Measurements from ENCODE around the gene ADCY7. TPM values are rescaled to one million over a fixed set of nuclear protein-coding genes. Genes with fewer than 3 reads are reported as not detected.

Gene ADCY7
- total and polyA plus RNA-seq, 2 of the 4 experiments (the other 2 are of a cell fraction), result 15.2 to 17.1 TPM

GRCh38 chr16:50313596-50314478 lies 47.5 kb downstream of the ADCY7 start (continued):
- no peak for TF ChIP-seq FOS (IDR thresholded peaks at IDR 0.05; ENCODE audit: low read depth, low read length)
- TF ChIP-seq CHD1 (IDR thresholded peaks at IDR 0.05; ENCODE audit: low read depth, low read length), result no peak

GRCh38 chr16:50314665-50315064 lies 48.3 kb downstream of the ADCY7 start:
- POLR2A ChIA-PET (ENCODE audit: unreplicated experiment), result no interaction called here
- Histone ChIP-seq H4K8ac (ENCODE audit: low read depth in 2 of 2, low read length in 2 of 2) (no peak overlapping the region), H2BK120ac (ENCODE audit: low read depth, low read length) (no peak overlapping the region), H3K23ac (ENCODE audit: low read depth, low read length) (no peak overlapping the region), H3K9me1 (ENCODE audit: insufficient read depth, low read length) (no peaks in the 10 kb centered on the region; the same call in 1 of the 2 replicates), H2AFZ (replicated peaks; ENCODE audit: low read length, poor library complexity) (no peak overlapping the region), H3K79me1 (ENCODE audit: low read depth in 1 of 2, low read length in 2 of 2) (no peaks in the 10 kb centered on the region; a peak in 1 of 4 replicates), H3K4me2 (ENCODE audit: low read depth, low read length) (no peak overlapping the region), H3K9me3 (ENCODE audit: control insufficient read depth, insufficient read depth, low read length) (no peaks in the 10 kb centered on the region), H3K56ac (ENCODE audit: extremely low read depth, insufficient read depth, low read length) (no peak overlapping the region), H2AK5ac (ENCODE audit: low read depth, low read length) (no peak overlapping the region), H3K9ac (ENCODE audit: low read depth, low read length) (no peak overlapping the region), H3K4me3 (ENCODE audit: insufficient read depth, low read depth, low read length) (no peak overlapping the region), H2BK5ac (ENCODE audit: low read depth, low read length, poor library complexity, severe bottlenecking) (no peak overlapping the region), H3K27me3 (ENCODE audit: control insufficient read depth, insufficient read depth, low read length) (no peaks in the 10 kb centered on the region), H3K4me1 (ENCODE audit: control insufficient read depth, insufficient read depth, low read length) (peaks cover under 1% of the 10 kb centered on the region; the same call in 1 of the 2 replicates), H2AK9ac (replicated peaks; ENCODE audit: low read depth, low read length, poor library complexity) (no peak overlapping the region), H2BK15ac (ENCODE audit: low read depth, low read length) (no peak overlapping the region), H4K91ac (ENCODE audit: insufficient read depth, low read depth, low read length) (no peak overlapping the region), H4K5ac (ENCODE audit: low read depth, low read length) (no peak overlapping the region), H3K36me3 (ENCODE audit: control insufficient read depth, insufficient read depth, low read length) (peaks cover 41% of the 10 kb centered on the region), H3K4ac (ENCODE audit: low read depth, low read length) (no peak overlapping the region), H4K20me1 (ENCODE audit: insufficient read depth, low read length) (0 out of 2 replicates have a peak, but pooled peaks cover 4% of the 10 kb centered on the region), H3K14ac (replicated peaks; ENCODE audit: low read depth, low read length) (no peak overlapping the region), H3K18ac (ENCODE audit: low read depth, low read length) (no peak overlapping the region), H3K27ac (ENCODE audit: insufficient read depth, low read length) (no peak overlapping the region), H2BK20ac (ENCODE audit: low read depth, low read length) (no peak overlapping the region)
- dilution Hi-C loops (cut with HindIII; ENCODE audit: low sequenced_read_pairs, unreplicated experiment), result no loop called here
- DNase-seq, result no peak
- WGBS, 2 experiments (ENCODE audit: extremely low coverage in 2 of 2, insufficient read length in 1 of 2), result 71% methylated on average over 1 of the region's 8 CpGs; no CpG with 5 or more reads in 1 of the 2 experiments
- intact Hi-C loops (cut with micrococcal nuclease), result no loop called here
- TF ChIP-seq CTCF (conservative IDR thresholded peaks at IDR 0.05; ENCODE audit: low read depth, low read length), result no peak
- no peak for TF ChIP-seq MAFK (IDR thresholded peaks at IDR 0.05; ENCODE audit: low read depth, low read length)
- TF ChIP-seq RCOR1 (IDR thresholded peaks at IDR 0.05; ENCODE audit: insufficient replicate concordance, low read length), result no peak
- no peak for TF ChIP-seq MXI1 (IDR thresholded peaks at IDR 0.05; ENCODE audit: borderline replicate concordance, low read depth, low read length)
- TF ChIP-seq BHLHE40 (IDR thresholded peaks at IDR 0.05; ENCODE audit: low read depth, low read length), result no peak
- TF ChIP-seq CHD1 (IDR thresholded peaks at IDR 0.05; ENCODE audit: low read depth, low read length), result no peak
- TF ChIP-seq RAD21 (IDR thresholded peaks at IDR 0.05; ENCODE audit: low read length), result no peak
- no peak for TF ChIP-seq ELK1 (IDR thresholded peaks at IDR 0.05; ENCODE audit: borderline replicate concordance, low read depth, low read length)
- TF ChIP-seq USF2 (IDR thresholded peaks at IDR 0.05; ENCODE audit: low read depth, low read length), result no peak
- no peak for ATAC-seq (ENCODE audit: low read depth)
- CTCF ChIA-PET, result no interaction called here
- in situ Hi-C loops (cut with MboI; ENCODE audit: low sequenced_read_pairs), result no loop called here
- BruUV-seq (replicated peaks), result no TSS peak

Data from IMR-90 (cell line).